ENCODE measurements around the gene ETV4.

- TF ChIP-seq ATF3 (CRISPR knock-in tag; conservative IDR thresholded peaks at IDR 0.05): no peak
- no peak for TF ChIP-seq PRDM15 (CRISPR knock-in tag; IDR thresholded peaks at IDR 0.05)
- no peak for TF ChIP-seq JUN (CRISPR knock-in tag; IDR thresholded peaks at IDR 0.05)
- no peak for TF ChIP-seq SMAD3 (CRISPR knock-in tag; IDR thresholded peaks at IDR 0.05; ENCODE audit: borderline replicate concordance)
- TF ChIP-seq CTCF (IDR thresholded peaks at IDR 0.05): no peak
- no peak for TF ChIP-seq FOXK1 (CRISPR knock-in tag; IDR thresholded peaks at IDR 0.05)
Measured at GRCh38 chr17:43546319-43547188, at the start of gene ETV4.
